Jurkat, Clone E6-1 (cell line): ENCODE data around the gene CCT2.
A peak's percentile ranks its signal among the peaks of the same experiment; 100 is the strongest.

Experiments
- DNase-seq: peaks from one replicate; pipeline ENCODE4 v3.0.0-alpha.2; 2011; ENCODE audit warnings: low read depth, low spot score
- H3K4me3 ChIP-seq: 2 replicates; pipeline ENCODE4 v1.5.1; 2011; ENCODE audit warnings: mild to moderate bottlenecking, low read length, control low read depth, moderate library complexity

Gene CCT2

DNA sequence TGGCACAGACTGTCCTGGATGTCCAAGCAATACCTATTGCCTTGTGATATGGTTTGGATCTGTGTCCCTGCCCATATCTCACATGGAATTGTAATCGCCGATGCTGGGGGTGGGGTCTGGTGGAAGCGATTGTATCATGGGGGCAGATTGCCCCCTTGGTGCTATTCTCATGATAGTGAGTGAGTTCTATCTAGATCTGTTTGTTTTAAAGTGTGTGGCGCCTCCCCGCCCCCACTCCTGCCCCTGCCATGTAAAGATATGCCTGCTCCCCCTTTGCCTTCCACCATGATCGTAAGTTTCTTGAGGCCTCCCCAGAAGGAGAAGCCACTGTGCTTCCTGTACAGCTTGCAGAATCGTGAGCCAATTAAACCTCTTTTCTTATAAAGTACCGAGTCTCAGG is 42.2 kb downstream of the CCT2 start:
- H3K4me3 ChIP-seq: no peak overlapping the region
- DNase-seq: no peak

DNA sequence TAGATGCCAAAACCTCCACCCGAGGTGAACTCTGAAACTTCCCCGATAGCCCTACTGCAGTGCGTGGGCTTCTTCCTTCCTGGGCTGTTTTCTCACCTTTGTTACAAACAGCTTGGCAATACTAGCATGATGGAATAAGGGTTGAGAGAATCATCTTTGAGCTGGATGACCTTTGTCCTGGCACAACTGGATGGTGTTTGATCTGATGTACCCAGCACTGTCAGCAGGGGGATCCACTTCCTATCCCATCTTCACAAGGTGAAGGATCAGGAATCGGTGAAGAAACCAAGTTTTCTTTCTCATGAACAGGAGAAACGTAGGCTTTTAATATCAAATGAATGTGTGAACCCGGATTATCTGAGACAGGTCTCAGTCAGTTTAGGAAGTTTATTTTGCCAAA is 44.9 kb downstream of the CCT2 start:
- DNase-seq: no peak

DNA sequence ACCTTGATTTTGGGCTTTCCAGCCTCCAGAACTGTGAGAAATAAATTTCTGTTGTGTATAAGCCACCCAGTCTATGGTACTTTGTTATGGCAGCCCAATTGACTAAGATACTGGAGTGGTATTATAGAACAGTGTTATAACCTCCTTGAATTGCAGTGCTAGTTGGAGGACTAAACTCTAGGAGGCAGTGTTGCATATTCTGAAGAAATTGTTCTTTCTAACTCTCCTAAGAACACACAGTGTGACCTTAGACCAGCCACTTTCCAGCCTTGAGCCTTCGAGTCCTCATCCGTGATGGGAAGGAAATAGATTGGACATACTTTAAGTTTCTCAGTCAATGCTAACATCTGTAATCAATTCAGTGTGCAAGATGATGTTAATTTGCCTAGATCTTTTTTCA is 47.8 kb downstream of the CCT2 start:
- no peak for DNase-seq
- H3K4me3 ChIP-seq: no peak overlapping the region

More for the DNA sequence above, 44.9 kb downstream of the CCT2 start:
- no peak overlapping the region for H3K4me3 ChIP-seq

- H3K4me3 ChIP-seq: no peak overlapping the region
- DNase-seq: peak; percentile 59
Observed at GRCh38 chr12:69639400-69640016, 54.2 kb downstream of the CCT2 start.

- no peak overlapping the region for H3K4me3 ChIP-seq
- no peak for DNase-seq
Observed at GRCh38 chr12:69641546-69641945, 56.3 kb downstream of the CCT2 start.

DNA sequence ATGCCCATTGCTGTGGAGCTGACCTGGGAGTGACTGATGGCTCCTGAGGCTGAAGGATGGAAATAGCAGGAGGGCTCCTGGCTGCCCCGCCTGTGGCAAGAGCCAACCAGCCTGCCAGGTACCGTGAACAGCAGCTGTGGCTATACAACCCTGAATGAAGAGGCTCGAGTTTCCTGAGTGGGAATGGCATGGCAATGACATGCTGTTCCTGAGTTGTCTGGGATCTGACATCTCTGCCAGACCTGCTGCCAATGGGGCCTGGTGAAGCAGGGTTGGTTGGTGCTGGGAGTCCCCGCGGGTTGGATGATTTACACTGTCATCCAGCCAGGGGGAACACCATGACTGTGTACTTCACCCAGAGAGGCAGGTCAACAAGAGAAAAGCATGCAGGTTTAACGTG is 57.3 kb downstream of the CCT2 start:
- no peak for DNase-seq
- no peak overlapping the region for H3K4me3 ChIP-seq

GRCh38 chr12:69644511-69644910 is 59.3 kb downstream of the CCT2 start:
- DNase-seq: no peak
- H3K4me3 ChIP-seq: no peak overlapping the region

- no peak for DNase-seq
- no peak overlapping the region for H3K4me3 ChIP-seq
Observed at GRCh38 chr12:69645031-69645430, 59.8 kb downstream of the CCT2 start.

GRCh38 chr12:69647178-69647577 is 61.9 kb downstream of the CCT2 start:
- DNase-seq: no peak

GRCh38 chr12:69648476-69648875 is 63.2 kb downstream of the CCT2 start:
- no peak for DNase-seq
- no peak overlapping the region for H3K4me3 ChIP-seq

More at GRCh38 chr12:69647178-69647577, 61.9 kb downstream of the CCT2 start:
- no peak overlapping the region for H3K4me3 ChIP-seq

- no peak for DNase-seq
- H3K4me3 ChIP-seq: no peak overlapping the region
Observed at GRCh38 chr12:69649529-69649928, 64.3 kb downstream of the CCT2 start.
